NCI-H146 treated with DMSO at 0.1 percent for 48 hours (cell line): ENCODE measurements around the gene KRTAP12-3.
A peak's percentile ranks its signal among the peaks of the same experiment; 100 is the strongest.
"Not testable (repeated sequence)": the region's sequence is repeated elsewhere in the genome, so short reads cannot be mapped to it uniquely, and the experiment has no call there.

ENCODE experiments used
- DNase-seq: peaks from one replicate; lab custom pipeline; 2025; ENCODE audit not compliant: unreplicated experiment; lab: John Stamatoyannopoulos, UW

KRTAP12-3 gene

DNA sequence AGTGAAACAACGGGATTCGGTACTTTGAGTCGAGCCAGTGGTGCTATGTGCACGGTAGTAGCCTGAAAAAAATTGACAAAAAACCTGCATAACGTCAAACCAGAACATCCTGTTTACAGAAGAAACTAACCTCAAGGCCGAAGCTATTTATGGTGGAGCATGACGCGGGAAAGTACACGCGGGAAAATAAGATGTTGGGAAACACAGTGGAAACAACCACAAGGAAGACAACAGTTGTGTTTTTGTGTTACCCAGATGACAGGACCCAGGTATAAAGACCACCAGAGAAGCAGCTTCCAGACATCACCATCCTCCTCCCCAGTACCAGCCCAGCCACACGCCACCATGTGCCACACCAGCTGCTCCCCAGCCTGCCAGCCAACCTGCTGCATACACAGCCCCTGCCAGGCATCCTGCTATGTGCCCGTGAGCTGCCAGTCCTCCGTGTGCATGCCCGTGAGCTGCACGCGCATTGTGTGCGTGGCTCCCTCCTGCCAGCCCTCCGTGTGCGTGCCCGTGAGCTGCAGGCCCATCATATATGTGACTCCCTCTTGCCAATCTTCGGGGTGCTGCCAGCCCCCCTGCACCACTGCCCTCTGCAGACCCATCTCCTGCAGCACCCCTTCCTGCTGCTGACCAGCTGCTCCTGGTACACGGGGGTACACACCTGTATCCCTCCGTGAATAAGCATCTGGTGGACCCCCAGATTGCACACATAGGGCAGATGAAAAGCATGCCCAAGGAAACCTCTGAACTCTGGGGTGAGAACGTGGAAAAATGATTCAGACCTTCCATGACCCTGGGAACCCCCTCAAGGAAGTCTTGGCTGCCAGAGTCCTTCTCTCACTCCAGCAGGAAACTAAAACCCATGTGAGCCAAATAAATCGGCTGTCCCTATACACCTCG is at the start of gene KRTAP12-3:
TSS of gene KRTAP12-3 (plus strand) at position 298 of the 906 bp plus-strand sequence. CDS start at position 346, 48 bp downstream.
- no peak for DNase-seq

DNA sequence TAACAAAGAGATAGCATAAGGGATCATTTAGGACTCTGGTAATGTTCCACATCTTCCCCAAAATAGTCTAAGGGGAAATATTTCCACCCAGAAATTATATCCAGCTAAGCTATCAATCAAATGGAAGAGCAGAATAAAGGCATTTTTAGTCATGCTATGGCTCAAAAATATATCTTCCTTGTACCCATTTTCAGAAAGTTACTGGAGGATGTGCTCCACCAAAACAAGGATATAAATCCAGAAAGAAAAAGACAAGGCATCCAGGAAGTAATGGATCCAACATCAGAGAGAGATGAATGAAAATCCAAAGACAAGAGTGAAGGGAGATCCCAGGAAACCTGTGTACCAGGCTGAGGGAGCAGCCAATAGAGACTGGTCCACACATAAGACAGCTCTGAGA is 48.5 kb upstream of the KRTAP12-3 start:
- DNase-seq = no peak

DNA sequence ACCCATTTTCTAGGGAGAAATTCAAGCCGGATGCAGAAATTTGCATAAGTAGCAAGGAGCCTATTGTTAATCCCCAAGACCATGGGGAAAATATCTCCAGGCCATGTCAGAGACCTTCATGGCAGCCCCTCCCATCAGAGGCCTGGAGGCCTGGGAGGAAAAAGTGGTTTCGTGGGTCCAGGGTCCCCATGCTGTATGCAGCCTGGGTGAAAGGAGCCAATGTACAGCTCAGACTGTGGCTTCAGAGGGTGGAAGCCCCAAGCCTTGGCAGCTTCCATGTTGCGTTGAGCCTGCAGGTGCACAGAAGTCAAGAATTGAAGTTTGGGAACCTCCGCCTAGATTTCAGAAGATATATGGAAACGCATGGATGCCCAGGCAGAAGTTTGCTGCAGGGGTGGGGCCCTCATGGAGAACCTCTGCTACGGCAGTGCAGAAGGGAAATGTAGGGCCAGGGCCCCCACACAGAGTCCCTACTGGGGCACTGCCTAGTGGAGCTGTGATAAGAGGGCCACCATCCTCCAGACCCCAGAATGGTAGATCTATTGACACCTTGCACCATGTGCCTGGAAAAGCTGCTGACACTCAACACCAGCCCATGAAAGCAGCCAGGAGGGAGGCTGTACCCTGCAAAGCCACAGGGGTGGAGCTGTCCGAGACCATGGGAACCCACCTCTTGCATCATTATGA is 47.4 kb upstream of the KRTAP12-3 start:
- DNase-seq = not testable (repeated sequence)

DNA sequence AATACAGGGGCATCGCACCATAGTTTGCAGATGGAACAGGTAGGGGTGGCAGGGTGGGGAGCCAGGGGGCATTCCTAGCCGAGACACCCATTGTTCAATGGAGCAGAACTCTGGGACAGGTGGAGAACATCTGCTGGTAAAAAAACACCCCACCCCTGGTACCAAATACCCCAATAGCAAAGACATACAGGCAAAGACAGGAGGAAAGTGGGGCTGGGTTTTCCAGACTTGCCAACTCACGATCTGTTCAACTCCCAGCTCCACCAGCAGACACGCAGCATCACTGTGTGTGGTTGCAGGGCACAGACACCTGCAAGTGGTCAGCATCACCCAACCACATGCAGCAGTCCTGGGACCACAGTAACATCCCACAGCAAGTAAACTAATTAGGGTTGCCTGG is 46.2 kb upstream of the KRTAP12-3 start:
- DNase-seq = no peak

- DNase-seq = no peak
These were observed 45.7 kb upstream of the KRTAP12-3 start, which contains the start of gene KRTAP10-8 for GRCh38 chr21:44612029-44612486. Gene KRTAP10-8 (plus strand): TSS chr21:44612079. CDS start chr21:44612101, 22 bp downstream.

DNA sequence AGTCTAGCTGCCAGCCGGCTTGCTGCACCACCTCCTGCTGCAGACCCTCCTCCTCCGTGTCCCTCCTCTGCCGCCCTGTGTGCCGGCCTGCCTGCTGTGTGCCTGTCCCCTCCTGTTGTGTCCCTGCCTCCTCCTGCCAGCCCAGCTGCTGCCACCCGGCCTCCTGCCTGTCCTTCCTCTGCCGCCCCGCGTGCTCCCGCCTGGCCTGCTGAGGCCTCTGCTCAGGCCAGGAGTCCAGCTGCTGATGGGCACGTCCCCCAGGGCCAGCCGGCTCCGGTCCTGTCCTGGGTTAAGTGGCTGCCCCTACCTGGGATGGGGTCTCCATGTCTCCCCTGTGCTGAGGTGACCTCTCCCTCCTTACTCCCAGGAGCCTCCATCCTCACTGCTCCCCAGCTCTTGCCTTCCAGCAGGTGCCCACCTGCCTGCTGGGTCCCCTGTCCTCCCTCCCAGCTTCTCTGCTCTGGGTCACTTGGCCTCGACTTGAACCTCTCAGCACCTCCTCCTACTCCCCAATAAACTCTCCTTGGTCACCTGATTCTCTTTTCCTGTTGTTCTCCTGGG is 45.0 kb upstream of the KRTAP12-3 start:
- DNase-seq = no peak

DNA sequence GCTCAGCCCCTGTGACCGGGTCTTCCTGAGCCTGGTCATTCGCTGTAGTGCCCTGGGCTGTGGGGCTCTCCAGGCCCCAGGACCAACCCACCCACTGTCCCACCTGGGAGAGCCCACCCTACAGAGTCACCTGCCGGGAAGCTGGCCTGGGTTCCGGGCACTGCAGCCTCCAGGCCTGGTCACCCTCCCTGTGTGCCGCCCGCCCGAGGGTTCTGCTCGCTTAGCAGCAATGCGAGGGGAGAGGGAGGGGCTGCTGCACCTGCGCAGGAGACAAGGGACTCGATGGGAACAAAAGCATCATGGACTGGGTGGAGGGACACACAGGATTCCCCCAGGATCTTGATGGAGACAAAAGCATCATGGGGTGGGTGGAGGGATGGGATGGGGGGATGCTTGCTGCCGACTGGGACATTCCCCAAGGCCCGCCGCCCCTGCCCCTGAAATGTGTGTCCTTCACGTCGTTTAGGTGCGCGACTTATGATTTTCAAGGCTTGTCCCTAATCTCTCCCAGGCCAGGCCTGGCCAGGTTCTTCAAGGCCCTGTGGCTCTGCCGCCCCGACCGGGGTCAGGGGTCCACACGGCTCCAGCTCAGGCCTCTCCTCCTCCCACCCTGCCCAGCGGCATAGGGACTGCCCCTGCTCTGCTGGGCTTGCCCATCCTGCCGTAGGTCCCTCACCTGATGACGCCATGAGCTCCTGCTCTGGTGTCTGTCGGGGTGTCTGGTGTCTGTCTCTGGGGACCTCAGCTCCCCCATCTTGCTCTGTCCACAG is 44.2 kb upstream of the KRTAP12-3 start:
- no peak for DNase-seq

- DNase-seq = no peak
These were observed 43.5 kb upstream of the KRTAP12-3 start for GRCh38 chr21:44614161-44614631.

GRCh38 chr21:44614961-44615391 is 42.8 kb upstream of the KRTAP12-3 start:
- no peak for DNase-seq

GRCh38 chr21:44615466-44615865 is 42.3 kb upstream of the KRTAP12-3 start:
- DNase-seq = no peak

GRCh38 chr21:44615911-44616590 is 41.7 kb upstream of the KRTAP12-3 start:
- DNase-seq = peak; percentile 23

DNA sequence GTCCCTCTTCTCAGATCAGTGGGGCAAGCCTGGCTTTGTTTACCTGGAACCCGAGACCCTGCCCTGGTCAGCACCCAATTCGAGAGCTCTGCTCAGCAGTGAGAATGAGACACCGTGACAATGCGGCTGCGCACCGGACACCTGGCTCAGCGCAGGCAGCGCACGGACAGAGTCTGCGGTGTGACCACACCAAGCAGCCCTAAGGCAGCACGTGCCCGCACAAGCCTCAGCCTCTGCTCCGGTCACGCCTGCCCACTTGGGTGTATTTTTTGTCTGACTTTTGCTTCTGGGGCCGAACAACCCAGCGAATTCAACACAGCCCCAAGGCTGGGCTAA is 41.2 kb upstream of the KRTAP12-3 start:
- peak; percentile 6 for DNase-seq

DNA sequence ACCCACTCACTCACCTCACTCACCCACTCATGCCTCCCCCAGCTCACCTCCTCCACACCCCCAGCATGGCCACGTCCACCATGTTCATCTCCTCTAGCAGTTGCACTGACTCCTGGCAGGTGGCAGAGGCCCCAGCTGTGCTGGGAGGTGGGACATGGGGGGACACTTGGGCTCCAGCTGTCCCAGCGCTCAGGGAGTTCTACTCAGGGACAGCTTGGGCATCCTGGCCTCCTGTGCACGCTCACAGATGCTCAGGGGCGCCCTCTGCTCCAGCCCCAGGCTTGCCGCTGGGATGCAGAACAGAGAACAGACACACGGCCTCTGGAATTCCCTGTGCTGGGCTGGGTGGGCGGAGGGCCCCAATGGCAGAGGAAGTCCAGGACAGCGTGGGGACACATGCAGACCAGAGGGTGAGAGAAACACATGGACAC is 40.6 kb upstream of the KRTAP12-3 start:
- no peak for DNase-seq

DNA sequence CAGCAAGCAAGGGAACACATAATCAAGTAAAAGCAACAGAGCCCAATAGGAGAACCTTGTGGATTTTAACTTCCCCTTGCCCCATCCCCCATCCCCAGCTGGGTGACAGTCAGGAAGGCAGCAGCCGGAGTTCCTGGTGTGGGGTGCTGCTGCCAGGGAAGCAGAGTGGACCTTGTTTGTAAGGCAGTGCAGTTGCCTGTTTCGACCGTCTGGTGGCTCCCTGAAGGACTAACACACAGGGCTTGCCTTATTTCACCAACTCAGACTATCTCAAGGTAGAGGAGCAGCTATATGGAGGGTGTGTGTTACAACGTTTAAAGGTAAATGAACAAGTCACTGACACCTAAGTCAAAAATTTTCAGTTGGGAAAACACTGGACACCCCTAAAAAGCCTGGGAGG is 39.2 kb upstream of the KRTAP12-3 start:
- no peak for DNase-seq

- no peak for DNase-seq
These were observed 38.8 kb upstream of the KRTAP12-3 start for GRCh38 chr21:44618909-44619308.

DNA sequence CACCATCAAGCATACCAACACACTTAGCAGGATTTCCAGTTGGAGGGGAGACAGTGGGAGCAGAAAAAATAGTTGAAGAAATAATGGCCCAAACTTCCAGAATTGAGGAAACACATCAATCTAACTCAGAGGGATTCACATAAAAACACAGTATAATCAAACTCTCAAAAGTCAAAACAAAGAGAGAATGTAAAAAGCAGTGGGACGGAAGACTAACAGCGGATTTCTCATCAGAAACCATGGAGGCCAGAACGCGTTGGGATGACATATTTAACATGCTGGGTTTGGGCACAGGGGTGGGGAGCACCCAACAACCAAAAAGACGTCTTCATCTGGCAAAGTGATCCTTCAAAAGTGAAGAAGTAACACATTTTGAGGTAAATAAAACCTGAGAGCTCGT is 37.8 kb upstream of the KRTAP12-3 start:
- no peak for DNase-seq

GRCh38 chr21:44623575-44623974 is 34.2 kb upstream of the KRTAP12-3 start:
- no peak for DNase-seq

DNA sequence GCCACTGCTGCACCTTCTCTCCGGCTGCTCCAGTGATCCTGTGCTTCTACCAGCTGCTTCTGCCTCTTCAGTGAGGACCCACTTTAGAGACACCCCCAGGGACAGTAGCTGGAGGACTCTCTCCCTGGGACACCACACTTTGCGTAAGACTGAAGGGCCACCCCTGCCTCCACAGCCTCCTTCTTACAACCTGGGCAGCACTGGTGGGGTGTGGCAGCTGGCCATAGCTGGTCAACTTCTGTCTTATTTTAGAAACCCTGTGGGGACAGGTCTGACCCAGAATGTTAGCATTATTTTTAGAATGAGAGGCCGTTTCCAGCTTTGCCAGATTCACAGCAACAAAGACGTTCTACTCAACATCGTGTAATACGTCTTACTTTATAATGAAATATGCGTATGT is 32.0 kb upstream of the KRTAP12-3 start:
- no peak for DNase-seq

DNA sequence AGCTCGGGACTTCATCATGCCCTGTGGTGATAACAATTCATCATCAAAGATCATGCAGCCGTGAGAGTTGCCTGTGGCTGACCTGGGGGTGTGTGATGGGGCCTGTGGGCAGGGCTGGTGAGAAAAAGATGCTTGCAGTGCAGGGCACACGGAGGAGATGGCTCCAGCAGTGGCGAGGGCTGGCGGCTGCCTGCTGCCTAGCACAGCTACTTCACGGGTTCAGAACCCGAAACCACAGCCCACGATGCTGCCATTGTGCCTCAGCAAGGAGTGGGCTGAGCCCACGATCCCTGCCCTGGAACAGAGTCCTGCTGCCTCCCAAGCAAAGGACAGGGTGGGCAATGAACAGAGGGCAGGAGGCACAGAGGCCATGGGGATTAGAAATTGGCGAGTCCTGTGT is 31.5 kb upstream of the KRTAP12-3 start:
- no peak for DNase-seq

DNA sequence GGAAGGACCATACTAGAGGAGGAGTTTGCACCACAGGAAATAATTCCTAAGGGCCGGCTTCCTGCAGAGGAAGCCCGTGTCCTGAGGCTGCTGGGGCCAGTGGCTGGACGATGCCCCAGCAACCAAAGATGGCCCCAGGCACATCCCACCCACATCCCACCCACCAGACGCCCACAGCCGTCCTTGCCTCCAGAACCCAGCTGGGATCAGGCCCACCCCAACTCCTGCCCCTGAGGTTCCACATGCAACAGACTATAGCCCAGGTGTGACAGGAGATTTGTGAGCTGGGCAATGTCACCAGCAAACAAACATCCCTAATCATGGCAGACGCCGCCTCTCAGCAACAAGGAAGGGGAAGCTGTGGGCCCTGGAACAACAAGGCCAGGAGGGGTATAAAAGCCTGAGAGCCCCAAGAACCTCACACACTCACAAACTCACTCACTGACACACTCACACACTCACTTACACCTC is 31.0 kb upstream of the KRTAP12-3 start, which contains the start of gene KRTAP10-9:
TSS of gene KRTAP10-9 (plus strand) at position 421 of the 471 bp plus-strand sequence. CDS start 79 bp downstream, outside the sequence.
- peak; percentile 54 for DNase-seq
